NCI-H2227 treated with DMSO at 0.1 percent for 48 hours (cell line): Measurements from ENCODE around the gene MAG.

ENCODE experiments used
- DNase-seq: peaks from one replicate; lab custom pipeline; 2025; lab: John Stamatoyannopoulos, UW

MAG gene

GRCh38 chr19:35299523-35300338, 7.8 kb downstream of the MAG start:
- DNase-seq: no peak

DNA sequence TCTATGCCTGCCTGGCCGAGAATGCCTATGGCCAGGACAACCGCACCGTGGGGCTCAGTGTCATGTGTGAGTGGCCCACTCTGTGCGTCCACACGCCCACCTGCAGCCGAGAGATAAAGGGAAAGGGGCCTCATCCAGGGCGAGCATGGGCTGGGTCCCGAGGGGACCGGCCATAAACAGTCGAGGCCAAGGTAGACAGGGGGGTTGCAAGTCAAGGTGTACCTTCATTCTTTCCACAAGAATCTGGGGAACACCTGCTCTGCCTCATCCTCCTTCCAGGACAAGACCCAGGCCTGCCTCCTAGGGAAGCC, 8.3 kb downstream of the MAG start:
- no peak for DNase-seq

- DNase-seq: no peak
Observed at GRCh38 chr19:35301961-35302360, 10.0 kb downstream of the MAG start.

GRCh38 chr19:35302446-35302845, 10.5 kb downstream of the MAG start:
- no peak for DNase-seq

- peak; percentile 87 for DNase-seq
Observed at GRCh38 chr19:35303357-35303915, 11.5 kb downstream of the MAG start.

- no peak for DNase-seq
Observed at GRCh38 chr19:35304036-35304435, 12.1 kb downstream of the MAG start.

DNA sequence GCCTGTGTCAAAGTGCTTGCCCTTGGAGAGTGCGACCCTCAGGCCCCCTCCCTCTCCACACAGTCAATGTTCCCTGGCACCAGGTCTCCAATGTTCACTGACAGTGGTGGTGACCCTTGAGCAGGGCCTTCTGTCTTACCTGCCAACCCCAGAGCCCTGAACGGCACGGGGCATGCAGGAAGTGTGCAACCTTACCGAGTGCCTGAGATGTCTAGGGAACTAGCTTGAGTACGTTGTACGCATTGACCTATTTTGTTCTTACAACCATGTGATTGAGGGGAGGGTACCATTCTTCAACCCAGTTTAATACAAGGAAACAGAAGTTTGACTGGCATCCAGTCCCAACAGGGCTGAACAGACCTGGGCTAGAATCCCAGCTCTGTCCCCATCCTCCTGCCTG, 13.2 kb downstream of the MAG start:
- DNase-seq: no peak

GRCh38 chr19:35306473-35307246, 14.7 kb downstream of the MAG start:
- no peak for DNase-seq

- DNase-seq: no peak
Observed at GRCh38 chr19:35307931-35308330, 16.0 kb downstream of the MAG start.

GRCh38 chr19:35308910-35309309, 16.9 kb downstream of the MAG start:
- no peak for DNase-seq

GRCh38 chr19:35309481-35310279, 17.7 kb downstream of the MAG start:
- no peak for DNase-seq

DNA sequence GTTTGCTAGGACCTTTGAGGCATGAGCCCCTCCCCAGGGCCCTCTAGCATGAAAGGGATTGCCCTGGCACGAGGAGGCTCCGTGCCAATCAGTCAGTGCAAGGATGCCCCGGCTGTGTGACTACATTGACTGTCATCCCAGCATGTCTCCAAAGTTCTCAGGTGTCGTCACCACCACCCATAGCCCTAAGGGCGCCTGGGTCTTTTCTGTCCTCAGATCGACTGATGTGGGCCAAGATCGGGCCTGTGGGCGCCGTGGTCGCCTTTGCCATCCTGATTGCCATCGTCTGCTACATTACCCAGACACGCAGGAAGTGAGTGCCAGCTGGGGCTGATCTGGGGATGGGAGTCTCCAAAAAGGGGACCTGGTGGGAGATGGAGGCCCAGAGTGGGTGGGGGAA, 18.4 kb downstream of the MAG start:
- DNase-seq: no peak

DNA sequence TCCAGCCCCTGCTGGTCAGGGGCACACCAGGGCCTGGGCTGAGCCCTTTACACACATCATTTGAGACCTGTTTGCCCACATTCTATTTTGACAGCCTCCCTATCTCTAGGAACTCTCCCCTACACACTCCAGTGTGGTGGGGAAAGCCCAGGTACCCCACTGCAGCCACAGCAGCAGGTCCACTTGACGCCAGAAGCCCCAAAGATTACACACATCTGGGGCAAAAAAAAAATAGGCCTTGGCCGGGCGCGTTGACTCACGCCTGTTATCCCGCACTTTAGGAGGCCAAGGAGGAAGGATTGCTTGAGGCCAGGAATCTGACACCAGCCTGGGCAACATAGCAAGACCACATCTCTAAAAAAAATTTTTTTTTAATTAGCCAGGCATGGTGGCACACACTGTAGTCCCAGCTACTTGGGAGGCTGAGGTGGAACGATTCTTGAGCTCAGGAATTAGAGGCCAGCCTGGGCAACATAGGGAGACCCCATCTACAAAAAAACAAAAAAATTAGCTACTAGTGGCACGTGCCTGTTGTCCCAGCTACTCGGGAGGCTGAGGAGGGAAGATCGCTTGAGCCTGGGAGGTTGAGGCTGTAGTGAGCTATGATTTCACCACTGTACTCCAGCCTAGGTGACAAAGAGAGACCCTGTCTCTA, 19.0 kb downstream of the MAG start:
- no peak for DNase-seq

DNA sequence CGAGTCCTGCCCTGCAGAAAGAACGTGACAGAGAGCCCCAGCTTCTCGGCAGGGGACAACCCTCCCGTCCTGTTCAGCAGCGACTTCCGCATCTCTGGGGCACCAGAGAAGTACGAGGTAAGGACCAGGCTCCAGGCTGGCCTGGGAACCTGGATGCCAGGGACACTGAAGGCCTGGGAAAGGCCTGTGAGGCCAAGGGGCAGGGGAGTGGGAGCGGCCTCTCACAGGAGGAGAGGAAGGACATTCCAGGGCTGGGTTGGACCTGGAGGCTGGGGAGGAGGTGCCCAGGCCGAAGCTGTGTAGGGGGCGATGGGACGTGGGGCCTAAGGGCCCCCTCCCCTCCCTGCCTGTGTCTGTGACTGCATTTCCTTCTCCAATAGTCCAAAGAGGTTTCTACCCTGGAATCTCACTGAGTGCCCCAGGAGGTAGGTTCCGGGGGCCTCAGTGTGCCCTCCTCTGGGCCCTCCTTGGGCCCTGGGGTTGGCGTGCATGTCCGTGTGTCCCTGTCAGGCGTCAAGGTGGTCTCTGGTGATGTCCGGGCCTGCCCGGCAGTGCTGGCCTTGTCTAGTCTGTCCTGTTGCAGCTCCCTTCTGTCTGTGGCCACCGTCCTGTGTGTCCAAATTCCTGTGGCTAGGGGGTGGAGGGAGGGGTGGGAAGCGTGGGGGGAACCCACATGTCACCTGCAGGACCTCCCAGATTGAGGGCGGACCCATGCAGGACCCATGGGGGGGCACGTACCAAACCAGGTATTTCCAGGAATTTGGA, 20.1 kb downstream of the MAG start:
- DNase-seq: no peak

- DNase-seq: no peak
Observed at GRCh38 chr19:35313587-35313986, 21.6 kb downstream of the MAG start.

- DNase-seq: no peak
Observed at GRCh38 chr19:35314031-35314430, 22.1 kb downstream of the MAG start.

DNA sequence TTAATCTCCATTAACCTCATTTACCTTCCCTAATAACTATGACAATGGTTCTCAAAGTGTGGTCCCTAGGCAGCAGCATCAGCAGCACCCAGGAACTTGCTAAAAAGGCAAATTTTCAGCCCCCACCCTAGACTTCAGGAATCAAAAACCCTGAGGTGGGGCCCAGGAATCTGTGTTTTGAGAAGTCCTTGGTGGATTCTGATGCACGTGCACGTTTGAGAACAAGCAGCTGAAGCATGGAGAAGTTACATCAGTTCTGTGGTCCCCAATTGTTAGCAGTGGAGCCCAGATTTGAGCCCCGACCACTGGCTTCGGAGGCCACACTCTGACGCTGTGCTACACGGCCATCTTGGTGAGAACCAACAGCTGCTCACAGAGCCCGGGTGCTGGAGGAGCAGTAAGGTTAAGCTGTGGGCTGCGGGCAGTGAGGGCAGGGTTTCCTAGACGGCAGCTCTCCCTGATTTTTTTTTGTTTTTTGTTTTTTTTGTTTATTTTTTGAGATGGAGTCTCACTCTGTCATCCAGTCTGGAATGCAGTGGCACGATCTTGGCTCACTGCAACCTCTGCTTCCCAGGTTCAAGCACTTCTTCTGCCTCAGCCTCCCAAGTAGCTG, 23.0 kb downstream of the MAG start:
- no peak for DNase-seq

DNA sequence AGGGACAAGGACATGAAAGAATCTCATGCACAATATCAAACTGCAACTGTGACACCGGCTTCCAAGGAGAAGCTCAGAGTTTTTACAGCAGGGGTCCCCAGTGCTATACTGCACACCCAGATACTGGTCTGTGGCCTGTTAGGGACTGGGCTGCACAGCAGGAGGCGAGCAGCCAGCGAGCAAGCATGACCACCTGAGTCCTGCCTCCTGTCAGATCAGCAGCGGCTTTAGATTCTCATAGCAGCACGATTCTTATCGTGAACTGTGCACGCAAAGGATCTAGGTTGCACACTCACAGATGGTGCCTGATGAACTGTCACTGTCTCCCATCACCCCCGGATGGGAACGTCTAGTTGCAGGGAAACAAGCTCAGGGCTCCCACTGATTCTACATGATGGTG, 23.9 kb downstream of the MAG start:
- DNase-seq: no peak

DNA sequence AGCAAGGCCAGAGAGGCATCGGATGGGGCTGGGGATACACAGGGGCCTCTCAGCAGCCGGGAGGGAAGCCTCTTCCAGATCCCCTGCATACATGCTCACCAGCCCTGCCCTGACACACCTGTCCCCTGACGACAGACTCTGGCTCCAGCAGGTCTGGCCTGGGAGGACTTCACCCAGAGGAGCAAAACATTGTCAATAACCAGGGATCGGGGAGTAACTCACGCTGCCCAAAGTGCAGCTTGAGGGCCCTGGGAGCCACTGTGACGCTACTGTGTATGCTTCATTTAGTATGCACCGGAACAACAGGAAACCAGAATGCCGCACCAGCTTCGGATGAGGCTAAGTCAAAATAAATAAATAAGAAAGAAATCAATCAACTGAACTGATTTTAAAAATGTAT, 24.6 kb downstream of the MAG start:
- no peak for DNase-seq

DNA sequence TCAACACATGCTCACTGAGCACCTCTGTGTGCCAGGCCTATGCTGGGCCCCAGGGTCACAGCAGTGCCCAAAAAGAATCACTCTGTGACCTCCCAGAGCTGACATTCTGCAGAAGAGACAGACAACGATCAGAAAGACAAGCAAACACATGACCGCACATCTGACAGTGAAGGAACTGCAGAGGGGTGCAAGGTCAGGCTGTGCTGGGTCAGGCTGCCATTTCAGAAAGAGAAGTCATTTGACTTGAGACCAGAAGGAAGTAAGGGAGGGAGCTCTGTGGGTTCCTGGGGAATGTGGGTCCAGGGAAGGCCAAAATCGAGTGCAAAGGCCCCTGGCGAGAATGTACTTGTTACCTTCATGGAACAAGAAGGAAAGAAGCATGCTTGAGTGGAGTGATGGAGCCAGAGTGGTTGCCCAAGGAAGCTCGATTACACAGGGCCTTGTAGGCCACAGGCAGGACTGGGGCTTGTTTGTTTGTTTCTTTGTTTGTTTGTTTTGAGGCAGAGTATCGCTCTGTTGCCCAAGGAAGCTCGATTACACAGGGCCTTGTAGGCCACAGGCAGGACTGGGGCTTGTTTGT, 25.6 kb downstream of the MAG start:
- DNase-seq: no peak
